ENCODE results near the gene U2SURP.

U2SURP gene

DNA sequence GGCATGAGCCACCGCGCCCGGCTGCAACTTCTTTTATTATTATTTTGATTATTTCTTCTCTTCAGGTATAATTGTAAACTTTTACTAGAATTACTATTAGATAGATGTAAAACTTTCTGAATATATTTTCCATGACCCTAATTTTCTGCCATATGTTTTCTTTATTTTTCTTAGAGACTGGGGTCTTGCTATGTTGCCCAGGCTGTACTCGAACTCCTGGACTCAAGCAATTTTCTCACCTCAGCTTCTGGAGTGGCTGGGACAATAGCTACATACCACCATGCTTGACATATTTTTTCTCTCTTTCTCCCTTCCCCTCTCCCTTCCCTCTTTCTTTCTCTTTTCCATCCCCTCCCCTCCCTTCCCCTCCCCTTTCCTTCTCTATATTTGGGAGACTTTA, 88.6 kb downstream of the U2SURP start:
- no peak overlapping the region for H3K4me3 ChIP-seq (replicated peaks; ENCODE audit: low read depth, low read length)
- DNase-seq (ENCODE audit: low read depth), result no peak
- TF ChIP-seq, protein P1, sequence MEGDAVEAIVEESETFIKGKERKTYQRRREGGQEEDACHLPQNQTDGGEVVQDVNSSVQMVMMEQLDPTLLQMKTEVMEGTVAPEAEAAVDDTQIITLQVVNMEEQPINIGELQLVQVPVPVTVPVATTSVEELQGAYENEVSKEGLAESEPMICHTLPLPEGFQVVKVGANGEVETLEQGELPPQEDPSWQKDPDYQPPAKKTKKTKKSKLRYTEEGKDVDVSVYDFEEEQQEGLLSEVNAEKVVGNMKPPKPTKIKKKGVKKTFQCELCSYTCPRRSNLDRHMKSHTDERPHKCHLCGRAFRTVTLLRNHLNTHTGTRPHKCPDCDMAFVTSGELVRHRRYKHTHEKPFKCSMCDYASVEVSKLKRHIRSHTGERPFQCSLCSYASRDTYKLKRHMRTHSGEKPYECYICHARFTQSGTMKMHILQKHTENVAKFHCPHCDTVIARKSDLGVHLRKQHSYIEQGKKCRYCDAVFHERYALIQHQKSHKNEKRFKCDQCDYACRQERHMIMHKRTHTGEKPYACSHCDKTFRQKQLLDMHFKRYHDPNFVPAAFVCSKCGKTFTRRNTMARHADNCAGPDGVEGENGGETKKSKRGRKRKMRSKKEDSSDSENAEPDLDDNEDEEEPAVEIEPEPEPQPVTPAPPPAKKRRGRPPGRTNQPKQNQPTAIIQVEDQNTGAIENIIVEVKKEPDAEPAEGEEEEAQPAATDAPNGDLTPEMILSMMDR (IDR thresholded peaks at IDR 0.05; ENCODE audit: low read length, missing control alignments), result no peak

- TF ChIP-seq, protein P1 (IDR thresholded peaks at IDR 0.05; ENCODE audit: low read length, missing control alignments), result no peak
- H3K4me3 ChIP-seq (replicated peaks; ENCODE audit: low read depth, low read length), result no peak overlapping the region
- DNase-seq (ENCODE audit: low read depth), result no peak
These were observed 89.1 kb downstream of the U2SURP start for GRCh38 chr3:143090486-143090885.

DNA sequence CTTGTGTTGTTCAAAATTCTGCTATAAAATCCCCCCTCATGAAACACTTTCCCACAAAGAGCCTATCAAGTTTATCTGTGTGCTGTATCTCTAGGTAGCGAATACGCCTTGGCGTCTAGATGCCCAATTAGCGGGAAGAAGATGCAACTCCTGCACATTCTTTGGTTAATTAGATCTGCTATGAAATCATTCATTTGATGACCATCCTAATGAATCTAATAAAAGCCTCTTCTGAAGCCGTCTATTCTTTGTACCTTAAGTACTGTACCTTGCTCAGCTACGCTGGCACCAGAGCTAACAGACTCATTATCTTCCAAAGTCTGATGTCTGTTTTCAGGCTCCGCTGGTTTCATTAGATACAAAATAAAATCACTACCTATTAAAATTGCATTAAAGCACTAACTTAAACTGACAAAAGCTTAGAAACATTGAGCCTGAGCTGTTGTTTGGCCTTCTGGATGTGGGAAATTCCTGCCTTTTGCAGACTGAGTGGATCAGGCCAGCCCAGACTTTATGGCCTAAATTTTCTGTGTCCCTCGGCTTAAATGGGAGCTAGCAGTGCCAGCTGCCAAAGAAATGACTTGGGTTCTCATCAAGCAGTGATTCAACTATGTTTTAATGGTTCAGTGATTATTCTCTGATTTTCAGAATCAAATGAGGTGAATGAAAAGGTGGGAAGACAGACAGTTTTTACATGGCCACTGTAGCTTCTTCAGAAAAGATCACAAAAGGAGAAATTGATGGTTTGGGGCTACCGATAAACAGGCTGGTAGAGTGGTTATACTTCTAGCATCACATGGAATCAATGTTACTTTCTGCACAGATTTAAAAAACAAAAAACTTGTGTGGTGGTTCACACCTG, 89.8 kb downstream of the U2SURP start:
- DNase-seq (ENCODE audit: low read depth), result no peak
- no peak overlapping the region for H3K4me3 ChIP-seq (replicated peaks; ENCODE audit: low read depth, low read length)
- TF ChIP-seq, protein P1 (IDR thresholded peaks at IDR 0.05; ENCODE audit: low read length, missing control alignments), result no peak

GRCh38 chr3:143092191-143092590, 90.8 kb downstream of the U2SURP start:
- DNase-seq (ENCODE audit: low read depth), result no peak
- TF ChIP-seq, protein P1 (IDR thresholded peaks at IDR 0.05; ENCODE audit: low read length, missing control alignments), result no peak
- H3K4me3 ChIP-seq (replicated peaks; ENCODE audit: low read depth, low read length), result no peak overlapping the region

- TF ChIP-seq, protein P1 (IDR thresholded peaks at IDR 0.05; ENCODE audit: low read length, missing control alignments), result no peak
- H3K4me3 ChIP-seq (replicated peaks; ENCODE audit: low read depth, low read length), result no peak overlapping the region
- DNase-seq (ENCODE audit: low read depth), result no peak
These were observed 94.4 kb downstream of the U2SURP start for GRCh38 chr3:143095813-143096212.

- DNase-seq (ENCODE audit: low read depth), result no peak
- H3K4me3 ChIP-seq (replicated peaks; ENCODE audit: low read depth, low read length), result no peak overlapping the region
- TF ChIP-seq, protein P1 (IDR thresholded peaks at IDR 0.05; ENCODE audit: low read length, missing control alignments), result no peak
These were observed 96.8 kb downstream of the U2SURP start for GRCh38 chr3:143098032-143098764.
